Hepatocyte (in vitro differentiated cells): ENCODE results near the gene CELA3A. TPM values are rescaled to one million over a fixed set of nuclear protein-coding genes. Genes with fewer than 3 reads are reported as not detected.

Experiments used
- DNase-seq: peaks from one replicate; pipeline ENCODE4 v3.0.0-alpha.2; 2016; ENCODE audit warnings: low spot score
- H2AFZ ChIP-seq: fragments of 200-600 bp; sonication (generic); 2 replicates; pipeline ENCODE4 v1.6.0; 2016; ENCODE audit warnings: antibody characterized with exemption, mild to moderate bottlenecking
- H3K27ac ChIP-seq: fragments of 200-600 bp; sonication (generic); 2 replicates; pipeline ENCODE4 v1.5.1; 2016; ENCODE audit warnings: mild to moderate bottlenecking
- H3K27me3 ChIP-seq: fragments of 200-600 bp; sonication (generic); 2 replicates; pipeline ENCODE4 v1.6.1; 2016
- H3K36me3 ChIP-seq: fragments of 200-600 bp; sonication (generic); replicated peaks from 2 replicates; pipeline ENCODE4 v1.5.1; 2016; ENCODE audit warnings: low read depth; ENCODE audit not compliant: insufficient read depth
- H3K4me1 ChIP-seq: fragments of 200-600 bp; sonication (generic); 2 replicates; pipeline ENCODE4 v1.5.1; 2016; ENCODE audit warnings: mild to moderate bottlenecking, moderate library complexity; ENCODE audit not compliant: insufficient read depth
- H3K4me2 ChIP-seq: fragments of 200-600 bp; sonication (generic); 2 replicates; pipeline ENCODE4 v1.6.0; 2016
- H3K4me3 ChIP-seq: fragments of 200-600 bp; sonication (generic); 2 replicates; pipeline ENCODE4 v1.5.1; 2016; ENCODE audit warnings: mild to moderate bottlenecking
- H3K79me2 ChIP-seq: fragments of 200-600 bp; sonication (generic); 2 replicates; pipeline ENCODE4 v1.6.0; 2017; ENCODE audit warnings: mild to moderate bottlenecking
- H3K9me2 ChIP-seq: fragments of 200-600 bp; sonication (generic); replicated peaks from 2 replicates; pipeline ENCODE4 v1.6.0; 2017; ENCODE audit warnings: mild to moderate bottlenecking; ENCODE audit not compliant: insufficient read depth
- H3K9me3 ChIP-seq: fragments of 200-600 bp; sonication (generic); 2 replicates; pipeline ENCODE4 v1.5.1; 2016; ENCODE audit warnings: low read depth, mild to moderate bottlenecking
- H4K20me1 ChIP-seq: fragments of 200-600 bp; sonication (generic); 2 replicates; pipeline ENCODE4 v1.6.0; 2016; ENCODE audit warnings: mild to moderate bottlenecking; ENCODE audit not compliant: insufficient read depth, poor library complexity, severe bottlenecking
- CTCF ChIP-seq: fragments of 200-600 bp; sonication (generic); IDR thresholded peaks from 2 replicates; pipeline ENCODE4 v1.5.1; 2016; ENCODE audit warnings: antibody characterized with exemption, mild to moderate bottlenecking; ENCODE audit not compliant: poor library complexity
- EZH2 ChIP-seq: fragments of 200-600 bp; sonication (generic); IDR thresholded peaks from 2 replicates; pipeline ENCODE4 v1.6.1; 2016; ENCODE audit warnings: antibody characterized with exemption, mild to moderate bottlenecking, borderline replicate concordance
- EZH2phosphoT487 ChIP-seq: fragments of 200-600 bp; sonication (generic); IDR thresholded peaks from one replicate; pipeline ENCODE4 v1.6.1; 2018; ENCODE audit warnings: antibody characterized with exemption, mild to moderate bottlenecking, low read depth, moderate library complexity; ENCODE audit not compliant: unreplicated experiment, severe bottlenecking
- WGBS: methylation state at CpG from one replicate; pipeline ENCODE4 v1.1.6; 2016; ENCODE audit warnings: low lambda C conversion rate; ENCODE audit errors: missing lambda C conversion rate; 5-methylcytosine and 5-hydroxymethylcytosine counted together
- polyA plus RNA-seq: library from polyadenylated mRNA; unstranded; fragments of >200 nt; fragmentation: Nextera tagmentation; extraction: Ambion mirVana; gene quantifications from 2 replicates; pipeline ENCODE4 v1.2.1, GENCODE V29; 2016
- total RNA-seq: library from RNA; depleted of rRNA; stranded (reverse); fragments of >200 nt; gene quantifications from 2 replicates; pipeline ENCODE4 v1.2.3, GENCODE V29; 2014

CELA3A gene
- total and polyA plus RNA-seq, 2 experiments from 2014 or later = 0.68 to 2.2 TPM

- Histone ChIP-seq H3K9me3 (no peaks in the 10 kb centered on the region), H3K4me1 (peaks cover 11% of the 10 kb centered on the region), H2AFZ (peak overlapping the region; percentile 42), H3K27ac (peak overlapping the region; percentile 99), H3K79me2 (peaks cover 5% of the 10 kb centered on the region), H3K36me3 (no peaks in the 10 kb centered on the region), H3K4me2 (peak overlapping the region; percentile 75), H4K20me1 (no peaks in the 10 kb centered on the region), H3K4me3 (peak overlapping the region; percentile 17), H3K27me3 (no peaks in the 10 kb centered on the region), H3K9me2 (no peaks in the 10 kb centered on the region)
- DNase-seq = peak; percentile 78
- 10% methylated on average over 33 of the region's 33 CpGs for WGBS
- TF ChIP-seq CTCF (peak; percentile 30), EZH2phosphoT487 (no peak), EZH2 (no peak)
Observed at GRCh38 chr1:22024485-22025367, 23.3 kb downstream of the CELA3A start.

DNA sequence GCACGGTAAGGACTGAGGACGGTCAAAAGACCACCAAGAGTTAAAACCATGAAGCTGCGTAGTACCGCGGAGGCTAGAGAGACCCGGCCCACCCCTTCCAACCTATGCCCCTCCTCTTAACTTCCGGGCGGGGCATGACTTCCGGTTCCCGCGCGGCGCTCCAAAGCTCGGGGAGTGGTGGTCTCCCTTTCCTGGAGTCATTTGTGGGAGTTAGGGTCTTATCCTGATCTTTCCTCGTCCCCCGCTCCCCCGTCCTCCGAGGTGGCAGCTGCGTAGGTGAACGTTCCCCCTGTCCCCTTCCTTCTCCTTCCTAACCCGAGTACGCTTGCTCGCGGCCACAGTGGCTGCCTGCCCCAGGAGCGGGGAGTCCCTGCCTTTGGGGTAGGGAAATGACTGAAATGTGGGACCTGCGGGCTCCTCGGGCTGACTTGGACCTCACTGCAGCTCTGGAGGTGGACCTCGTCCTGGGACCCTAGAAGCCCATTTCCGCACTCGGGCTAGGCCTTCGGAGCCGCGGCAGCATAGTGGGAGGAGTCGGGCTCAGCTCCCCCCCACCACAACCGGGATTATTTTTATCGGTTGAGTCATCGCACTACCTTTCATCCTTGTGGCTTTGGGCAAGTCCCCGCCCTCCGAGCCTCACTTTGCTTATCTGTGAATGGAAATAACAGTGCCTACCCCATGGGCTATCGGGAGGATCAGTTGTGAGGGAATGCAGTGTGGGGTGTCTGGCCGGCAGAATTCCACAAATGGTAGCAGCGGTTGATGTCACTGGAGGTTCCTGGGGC, 24.1 kb downstream of the CELA3A start:
- WGBS = 1% methylated on average over 33 of the region's 42 CpGs
- peaks cover 11% of the 10 kb centered on the region for H3K4me1 ChIP-seq
- no peaks in the 10 kb centered on the region for H3K9me3 ChIP-seq
- peak overlapping the region; percentile 71 for H3K4me3 ChIP-seq
- peak overlapping the region; percentile 75 for H3K4me2 ChIP-seq
- no peaks in the 10 kb centered on the region for H3K9me2 ChIP-seq
- H3K27me3 ChIP-seq = no peaks in the 10 kb centered on the region
- peak overlapping the region; percentile 89 for H2AFZ ChIP-seq
- peak overlapping the region; percentile 99 for H3K27ac ChIP-seq
- H3K36me3 ChIP-seq = no peaks in the 10 kb centered on the region
- peak; percentile 95 for DNase-seq
- no peaks in the 10 kb centered on the region for H4K20me1 ChIP-seq
- H3K79me2 ChIP-seq = peaks cover 5% of the 10 kb centered on the region
- TF ChIP-seq CTCF (no peak), EZH2phosphoT487 (no peak), EZH2 (no peak)

GRCh38 chr1:22026924-22027289, 25.4 kb downstream of the CELA3A start:
- Histone ChIP-seq H3K4me1 (peaks cover 18% of the 10 kb centered on the region), H3K27me3 (no peaks in the 10 kb centered on the region), H3K27ac (no peak overlapping the region), H3K36me3 (no peaks in the 10 kb centered on the region), H3K9me2 (no peaks in the 10 kb centered on the region), H3K4me2 (no peak overlapping the region), H2AFZ (no peak overlapping the region), H3K9me3 (no peaks in the 10 kb centered on the region), H3K79me2 (peaks cover 5% of the 10 kb centered on the region), H4K20me1 (no peaks in the 10 kb centered on the region), H3K4me3 (no peak overlapping the region)
- WGBS = 86% methylated on average over 3 of the region's 3 CpGs
- DNase-seq = no peak
- TF ChIP-seq EZH2 (no peak), CTCF (no peak), EZH2phosphoT487 (no peak)
